Activated CD4-positive, alpha-beta T cell treated with anti-CD3 and anti-CD28 coated beads, Interleukin-2, Interleukin-4, amounts not matched to agents 100 ng/mL and 50 ng/mL, durations not matched to agents 16 hours and 8 hours (primary cell): ENCODE results near the gene CALML3.
"Not testable (repeated sequence)": the region's sequence is repeated elsewhere in the genome, so short reads cannot be mapped to it uniquely, and the experiment has no call there.

Experiments
- DNase-seq: peaks from one replicate; pipeline ENCODE4 v3.0.0-alpha.2; 2020; ENCODE audit warnings: low spot score

Gene CALML3

GRCh38 chr10:5553400-5554170, 28.8 kb downstream of the CALML3 start:
- no peak for DNase-seq

- DNase-seq = no peak
These were observed 30.3 kb downstream of the CALML3 start for GRCh38 chr10:5555021-5555510.

GRCh38 chr10:5555881-5556280, 31.1 kb downstream of the CALML3 start:
- DNase-seq = no peak

GRCh38 chr10:5556576-5556975, 31.8 kb downstream of the CALML3 start:
- DNase-seq = no peak

GRCh38 chr10:5557040-5557721, 32.4 kb downstream of the CALML3 start:
- DNase-seq = no peak

- DNase-seq = no peak
These were observed 33.3 kb downstream of the CALML3 start for GRCh38 chr10:5557799-5558771.

- DNase-seq = not testable (repeated sequence)
These were observed 34.3 kb downstream of the CALML3 start for GRCh38 chr10:5559022-5559421.

- DNase-seq = no peak
These were observed 34.9 kb downstream of the CALML3 start for GRCh38 chr10:5559642-5560141.

GRCh38 chr10:5560142-5560816, 35.5 kb downstream of the CALML3 start:
- DNase-seq = no peak

GRCh38 chr10:5560817-5561703, 36.3 kb downstream of the CALML3 start:
- no peak for DNase-seq

GRCh38 chr10:5561704-5562645, 37.2 kb downstream of the CALML3 start:
- no peak for DNase-seq

- DNase-seq = no peak
These were observed 38.7 kb downstream of the CALML3 start for GRCh38 chr10:5563321-5563961.

GRCh38 chr10:5563991-5564536, 39.3 kb downstream of the CALML3 start:
- peak; percentile 28 for DNase-seq

GRCh38 chr10:5564537-5565204, 39.9 kb downstream of the CALML3 start:
- no peak for DNase-seq

GRCh38 chr10:5565205-5565545, 40.4 kb downstream of the CALML3 start:
- DNase-seq = no peak

GRCh38 chr10:5565671-5566581, 41.2 kb downstream of the CALML3 start:
- DNase-seq = no peak

- DNase-seq = no peak
These were observed 41.9 kb downstream of the CALML3 start for GRCh38 chr10:5566614-5567013.
